ENCODE results near the gene ACO2. TPM values are rescaled to one million over a fixed set of nuclear protein-coding genes. Genes with fewer than 3 reads are reported as not detected.
A peak's percentile ranks its signal among the peaks of the same experiment; 100 is the strongest.

ACO2 gene
- total RNA-seq, 2 experiments from 2014 or later: 61.5 to 107 TPM

DNA sequence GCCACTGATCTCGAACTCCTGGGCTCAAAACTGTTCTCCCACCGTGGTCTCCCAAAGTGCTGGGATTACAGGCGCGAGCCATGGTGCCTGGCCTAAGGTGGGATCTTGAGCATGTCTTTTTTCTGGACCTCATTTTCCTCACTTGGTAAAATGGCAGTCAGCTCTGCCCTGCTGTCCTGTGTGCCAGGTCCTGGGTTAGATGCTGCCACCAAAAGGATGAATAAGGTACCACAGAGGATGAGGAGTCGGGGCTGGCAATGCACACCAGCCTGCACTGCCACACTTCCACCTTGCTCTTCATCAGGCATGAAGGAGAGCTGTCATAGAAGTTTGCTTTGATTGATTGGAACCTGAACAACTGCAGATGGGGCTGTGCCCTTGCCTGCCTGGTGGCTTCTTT lies 32.3 kb downstream of the ACO2 start:
- peaks cover 11% of the 10 kb centered on the region; the same call in 1 of the 2 replicates for H3K79me2 ChIP-seq (ENCODE audit: insufficient read depth, low read depth, low read length)
- intact Hi-C loops (cut with micrococcal nuclease; ENCODE audit: unreplicated experiment): loop anchor here (1.0 kb wide), 1 partner anchor 98 kb away; no protein-coding TSS in a partner anchor
- no peak overlapping the region for H3K4me2 ChIP-seq (ENCODE audit: low read length)
- TF ChIP-seq CTCF (conservative IDR thresholded peaks at IDR 0.05; ENCODE audit: low read length) (peak; percentile 70), EZH2phosphoT487 (IDR thresholded peaks at IDR 0.05; ENCODE audit: borderline replicate concordance, low read depth, low read length) (no peak)
- no peaks in the 10 kb centered on the region for H3K9me2 ChIP-seq (ENCODE audit: insufficient read depth, low read length)
- H3K9me3 ChIP-seq (ENCODE audit: low read length): no peaks in the 10 kb centered on the region
- no peaks in the 10 kb centered on the region for H3K4me1 ChIP-seq (ENCODE audit: insufficient read depth, low read length, poor library complexity, severe bottlenecking)
- CTCF ChIA-PET (ENCODE audit: unreplicated experiment): interaction anchor here (1.0 kb wide), 1 partner anchor 27 kb away, joined by 4 read pairs; no protein-coding TSS in a partner anchor
- peaks cover 75% of the 10 kb centered on the region for H3K36me3 ChIP-seq (ENCODE audit: insufficient read depth, low read length)
- no peak overlapping the region for H3K27ac ChIP-seq (ENCODE audit: low read depth, low read length, poor library complexity, severe bottlenecking)
- no peak overlapping the region for H3K4me3 ChIP-seq (ENCODE audit: low read depth, low read length, poor library complexity, severe bottlenecking)
- no peaks in the 10 kb centered on the region for H4K20me1 ChIP-seq (ENCODE audit: insufficient read depth, low read length)
- peak; percentile 51 for DNase-seq (ENCODE audit: low spot score)
- POLR2A ChIA-PET: no interaction called here
- BruUV-seq (replicated peaks): no TSS peak
- no peak overlapping the region for H2AFZ ChIP-seq (ENCODE audit: low read length)

DNA sequence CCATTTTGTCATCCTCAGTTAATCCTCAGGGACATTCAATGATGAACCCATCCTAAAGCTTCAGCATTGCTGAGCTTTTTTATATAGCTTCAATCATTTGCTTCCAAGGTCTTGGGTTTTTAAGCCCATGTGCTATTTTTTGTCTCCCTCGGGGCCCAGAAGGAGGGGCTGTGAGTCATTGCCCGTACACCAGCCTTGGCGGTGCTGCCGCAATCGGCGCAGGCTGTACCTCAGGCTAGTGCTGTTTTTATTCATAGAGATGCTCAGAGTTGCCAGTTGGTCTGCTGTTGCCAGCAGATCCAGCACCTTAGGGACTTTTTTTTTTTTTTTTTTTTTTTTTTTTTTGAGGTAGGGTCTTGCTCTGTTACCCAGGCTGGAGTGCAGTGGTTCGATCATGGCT lies 35.5 kb downstream of the ACO2 start:
- CTCF ChIA-PET (ENCODE audit: unreplicated experiment): no interaction called here
- Histone ChIP-seq H3K79me2 (ENCODE audit: insufficient read depth, low read depth, low read length) (no peaks in the 10 kb centered on the region; the same call in 1 of the 2 replicates), H3K4me3 (ENCODE audit: low read depth, low read length, poor library complexity, severe bottlenecking) (no peak overlapping the region), H3K9me3 (ENCODE audit: low read length) (no peaks in the 10 kb centered on the region), H3K36me3 (ENCODE audit: insufficient read depth, low read length) (peaks cover 84% of the 10 kb centered on the region), H3K9me2 (ENCODE audit: insufficient read depth, low read length) (no peaks in the 10 kb centered on the region), H3K4me2 (ENCODE audit: low read length) (no peak overlapping the region), H3K27ac (ENCODE audit: low read depth, low read length, poor library complexity, severe bottlenecking) (no peak overlapping the region), H4K20me1 (ENCODE audit: insufficient read depth, low read length) (no peaks in the 10 kb centered on the region), H3K4me1 (ENCODE audit: insufficient read depth, low read length, poor library complexity, severe bottlenecking) (no peaks in the 10 kb centered on the region), H2AFZ (ENCODE audit: low read length) (no peak overlapping the region)
- no peak for DNase-seq (ENCODE audit: low spot score)
- BruUV-seq (replicated peaks): no TSS peak
- POLR2A ChIA-PET: no interaction called here
- intact Hi-C loops (cut with micrococcal nuclease; ENCODE audit: unreplicated experiment): no loop called here
- TF ChIP-seq EZH2phosphoT487 (IDR thresholded peaks at IDR 0.05; ENCODE audit: borderline replicate concordance, low read depth, low read length) (no peak), CTCF (conservative IDR thresholded peaks at IDR 0.05; ENCODE audit: low read length) (no peak)

DNA sequence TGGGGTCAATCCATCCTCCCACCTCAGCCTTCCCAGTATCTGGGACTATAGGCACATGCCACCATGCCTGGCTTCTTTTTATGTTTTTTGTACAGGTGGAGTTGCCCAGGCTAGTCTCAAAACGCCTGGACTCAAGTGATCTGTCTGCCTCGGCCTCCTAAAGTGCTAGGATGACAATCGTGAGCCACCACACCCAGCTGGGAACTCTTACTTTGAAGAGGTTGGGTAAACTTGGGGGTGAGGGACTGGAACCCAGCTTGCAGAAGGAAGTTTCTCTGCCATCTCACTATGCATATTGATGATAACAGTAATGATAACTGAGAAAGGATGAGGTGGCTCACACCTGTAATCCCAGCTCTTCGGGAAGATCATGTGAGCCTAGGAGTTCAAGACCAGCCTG lies 35.9 kb downstream of the ACO2 start:
- BruUV-seq (replicated peaks): no TSS peak
- H3K9me3 ChIP-seq (ENCODE audit: low read length): no peaks in the 10 kb centered on the region
- H3K4me1 ChIP-seq (ENCODE audit: insufficient read depth, low read length, poor library complexity, severe bottlenecking): no peaks in the 10 kb centered on the region
- DNase-seq (ENCODE audit: low spot score): no peak
- no peak overlapping the region for H3K27ac ChIP-seq (ENCODE audit: low read depth, low read length, poor library complexity, severe bottlenecking)
- ChIA-PET CTCF (ENCODE audit: unreplicated experiment) (no interaction called here), POLR2A (interaction anchor here (1.1 kb wide), 1 partner anchor 127 kb away, joined by 4 read pairs; no protein-coding TSS in a partner anchor)
- no peak overlapping the region for H2AFZ ChIP-seq (ENCODE audit: low read length)
- no peak for TF ChIP-seq CTCF (conservative IDR thresholded peaks at IDR 0.05; ENCODE audit: low read length)
- TF ChIP-seq EZH2phosphoT487 (IDR thresholded peaks at IDR 0.05; ENCODE audit: borderline replicate concordance, low read depth, low read length): no peak
- H3K4me2 ChIP-seq (ENCODE audit: low read length): no peak overlapping the region
- intact Hi-C loops (cut with micrococcal nuclease; ENCODE audit: unreplicated experiment): no loop called here
- H3K9me2 ChIP-seq (ENCODE audit: insufficient read depth, low read length): no peaks in the 10 kb centered on the region
- no peak overlapping the region for H3K4me3 ChIP-seq (ENCODE audit: low read depth, low read length, poor library complexity, severe bottlenecking)
- H3K79me2 ChIP-seq (ENCODE audit: insufficient read depth, low read depth, low read length): no peaks in the 10 kb centered on the region; the same call in 1 of the 2 replicates
- H4K20me1 ChIP-seq (ENCODE audit: insufficient read depth, low read length): no peaks in the 10 kb centered on the region
- peaks cover 80% of the 10 kb centered on the region for H3K36me3 ChIP-seq (ENCODE audit: insufficient read depth, low read length)

Measured in OCI-LY7 (cell line).